ENCODE data around the gene CD86. TPM values are rescaled to one million over a fixed set of nuclear protein-coding genes. Genes with fewer than 3 reads are reported as not detected.

The CD86 gene
- total and polyA plus RNA-seq, 8 donors, result 1.6 to 17.6 (median 2.8) TPM

- no peak for ATAC-seq
- intact Hi-C loops (cut with DNase I), result no loop called here
These were observed 25.0 kb downstream of the CD86 start for GRCh38 chr3:122080207-122080587.

GRCh38 chr3:122081543-122082247 lies 26.5 kb downstream of the CD86 start:
- Histone ChIP-seq H3K4me3 (no peak overlapping the region), H3K27ac (no peak overlapping the region), H3K4me1 (peaks cover 0 to 16% of the 10 kb centered on the region in 2 donors), H3K27me3 (no peaks in the 10 kb centered on the region), H3K9me3 (no peaks in the 10 kb centered on the region), H3K36me3 (no peaks in the 10 kb centered on the region)
- TF ChIP-seq CTCF (IDR thresholded peaks at IDR 0.05), result no peak
- DNase-seq, result no peak
- intact Hi-C loops (cut with DNase I), result no loop called here
- ATAC-seq, result no peak

More at GRCh38 chr3:122080207-122080587, 25.0 kb downstream of the CD86 start:
- Histone ChIP-seq H3K4me1 (peaks cover 0 to 26% of the 10 kb centered on the region in 2 donors), H3K36me3 (no peaks in the 10 kb centered on the region), H3K27ac (no peak overlapping the region), H3K27me3 (no peaks in the 10 kb centered on the region), H3K9me3 (no peaks in the 10 kb centered on the region), H3K4me3 (no peak overlapping the region)
- no peak for DNase-seq
- TF ChIP-seq CTCF (IDR thresholded peaks at IDR 0.05), result no peak

GRCh38 chr3:122082357-122082756 lies 27.2 kb downstream of the CD86 start:
- ATAC-seq (no peak), DNase-seq (no peak)
- H3K27me3 ChIP-seq, result no peaks in the 10 kb centered on the region
- no peak overlapping the region for H3K4me3 ChIP-seq
- no peak overlapping the region for H3K27ac ChIP-seq
- H3K9me3 ChIP-seq, result no peaks in the 10 kb centered on the region
- intact Hi-C loops (cut with DNase I), result no loop called here
- TF ChIP-seq CTCF (IDR thresholded peaks at IDR 0.05), result no peak
- no peaks in the 10 kb centered on the region for H3K36me3 ChIP-seq
- peaks cover 0 to 13% of the 10 kb centered on the region in 2 donors for H3K4me1 ChIP-seq

- Histone ChIP-seq H3K9me3 (no peaks in the 10 kb centered on the region), H3K27ac (no peak overlapping the region), H3K36me3 (no peaks in the 10 kb centered on the region), H3K4me3 (no peak overlapping the region), H3K4me1 (no peaks in the 10 kb centered on the region), H3K27me3 (no peaks in the 10 kb centered on the region)
- TF ChIP-seq CTCF (IDR thresholded peaks at IDR 0.05), result no peak
- no peak for DNase-seq
- intact Hi-C loops (cut with DNase I), result no loop called here
- no peak for ATAC-seq
These were observed 29.6 kb downstream of the CD86 start for GRCh38 chr3:122084799-122085198.

GRCh38 chr3:122085673-122086072 lies 30.5 kb downstream of the CD86 start:
- Histone ChIP-seq H3K36me3 (no peaks in the 10 kb centered on the region), H3K9me3 (no peaks in the 10 kb centered on the region), H3K27me3 (no peaks in the 10 kb centered on the region), H3K27ac (no peak overlapping the region), H3K4me1 (no peaks in the 10 kb centered on the region), H3K4me3 (no peak overlapping the region)
- TF ChIP-seq CTCF (IDR thresholded peaks at IDR 0.05), result no peak
- DNase-seq, result no peak
- ATAC-seq, result no peak
- intact Hi-C loops (cut with DNase I), result no loop called here

All from left lung (tissue), 10 donors.